HK-2 (cell line): ENCODE data around the gene LYST.
"Not testable (repeated sequence)": the region's sequence is repeated elsewhere in the genome, so short reads cannot be mapped to it uniquely, and the experiment has no call there.

Experiments
- DNase-seq: peaks from one replicate; pipeline ENCODE4 v3.0.0-alpha.2; 2018; ENCODE audit not compliant: unreplicated experiment

The LYST gene

GRCh38 chr1:235861857-235862256, 4.8 kb downstream of the LYST start:
- DNase-seq = no peak

GRCh38 chr1:235860829-235861228, 5.9 kb downstream of the LYST start:
- no peak for DNase-seq

GRCh38 chr1:235859789-235860188, 6.9 kb downstream of the LYST start:
- no peak for DNase-seq

GRCh38 chr1:235858766-235859165, 7.9 kb downstream of the LYST start:
- DNase-seq = no peak

- no peak for DNase-seq
These were observed 8.9 kb downstream of the LYST start for GRCh38 chr1:235857756-235858155.

GRCh38 chr1:235855811-235856429, 10.8 kb downstream of the LYST start:
- DNase-seq = no peak

- DNase-seq = no peak
These were observed 12.4 kb downstream of the LYST start for GRCh38 chr1:235854347-235854746.

- DNase-seq = no peak
These were observed 13.1 kb downstream of the LYST start for GRCh38 chr1:235853653-235854052.

- DNase-seq = no peak
These were observed 13.8 kb downstream of the LYST start for GRCh38 chr1:235852887-235853286.

- no peak for DNase-seq
These were observed 14.8 kb downstream of the LYST start for GRCh38 chr1:235851939-235852338.

- DNase-seq = not testable (repeated sequence)
These were observed 18.5 kb downstream of the LYST start for GRCh38 chr1:235848251-235848650.

GRCh38 chr1:235845656-235846107, 21.0 kb downstream of the LYST start:
- not testable (repeated sequence) for DNase-seq

- DNase-seq = no peak
These were observed 21.9 kb downstream of the LYST start for GRCh38 chr1:235844776-235845175.

GRCh38 chr1:235843461-235843961, 23.2 kb downstream of the LYST start:
- no peak for DNase-seq

- DNase-seq = no peak
These were observed 24.7 kb downstream of the LYST start for GRCh38 chr1:235841938-235842545.

- no peak for DNase-seq
These were observed 28.7 kb downstream of the LYST start for GRCh38 chr1:235838021-235838420.

GRCh38 chr1:235835226-235835625, 31.5 kb downstream of the LYST start:
- DNase-seq = no peak

- DNase-seq = no peak
These were observed 32.1 kb downstream of the LYST start for GRCh38 chr1:235834620-235835019.

- no peak for DNase-seq
These were observed 34.7 kb downstream of the LYST start for GRCh38 chr1:235832011-235832410.

GRCh38 chr1:235831148-235831547, 35.6 kb downstream of the LYST start:
- DNase-seq = peak; percentile 43

GRCh38 chr1:235826102-235826854, 40.4 kb downstream of the LYST start:
- DNase-seq = no peak

- DNase-seq = no peak
These were observed 41.5 kb downstream of the LYST start for GRCh38 chr1:235825229-235825628.

GRCh38 chr1:235823684-235824083, 43.0 kb downstream of the LYST start:
- no peak for DNase-seq
